ENCODE data around the gene ANKRD26. TPM values are rescaled to one million over a fixed set of nuclear protein-coding genes. Genes with fewer than 3 reads are reported as not detected.

Gene ANKRD26
- total RNA-seq, 4 donors from 2014 or later: 3.6 to 14.7 (median 8.4) TPM

- no peak for ATAC-seq
- DNase-seq: no peak
- intact Hi-C loops (cut with DNase I; ENCODE audit: low total_unique reads): no loop called here
- in situ Hi-C loops (cut with MboI; ENCODE audit: low sequenced_read_pairs in 4 of 4): no loop called here
- Histone ChIP-seq H3K9me3 (no peaks in the 10 kb centered on the region), H3K27ac (no peak overlapping the region), H3K36me3 (peaks cover 0 to 11% of the 10 kb centered on the region in 2 donors), H3K27me3 (no peaks in the 10 kb centered on the region), H3K4me1 (no peaks in the 10 kb centered on the region), H3K4me3 (no peak overlapping the region)
- TF ChIP-seq CTCF (IDR thresholded peaks at IDR 0.05 in 4 of 5, conservative IDR thresholded peaks at IDR 0.05 in 1 of 5) (no peak), POLR2A (IDR thresholded peaks at IDR 0.05) (no peak)
These were observed 137.5 kb downstream of the ANKRD26 start for GRCh38 chr10:26962835-26963234.

GRCh38 chr10:26960308-26960707, 140.0 kb downstream of the ANKRD26 start:
- Histone ChIP-seq H3K9me3 (no peaks in the 10 kb centered on the region), H3K27me3 (no peaks in the 10 kb centered on the region), H3K27ac (no peak overlapping the region), H3K4me1 (no peaks in the 10 kb centered on the region), H3K36me3 (no peaks in the 10 kb centered on the region), H3K4me3 (no peak overlapping the region)
- TF ChIP-seq CTCF (IDR thresholded peaks at IDR 0.05 in 4 of 5, conservative IDR thresholded peaks at IDR 0.05 in 1 of 5) (no peak), POLR2A (IDR thresholded peaks at IDR 0.05) (no peak)
- in situ Hi-C loops (cut with MboI; ENCODE audit: low sequenced_read_pairs in 4 of 4): no loop called here
- DNase-seq: no peak
- ATAC-seq: peak in 1 of 2 donors; percentile 75
- intact Hi-C loops (cut with DNase I; ENCODE audit: low total_unique reads): no loop called here

GRCh38 chr10:26959841-26960240, 140.5 kb downstream of the ANKRD26 start:
- DNase-seq (no peak), ATAC-seq (no peak)
- H3K9me3 ChIP-seq: no peaks in the 10 kb centered on the region
- in situ Hi-C loops (cut with MboI; ENCODE audit: low sequenced_read_pairs in 4 of 4) (no loop called here), intact Hi-C loops (cut with DNase I; ENCODE audit: low total_unique reads) (no loop called here)
- TF ChIP-seq POLR2A (IDR thresholded peaks at IDR 0.05) (no peak), CTCF (IDR thresholded peaks at IDR 0.05 in 4 of 5, conservative IDR thresholded peaks at IDR 0.05 in 1 of 5) (no peak)
- no peaks in the 10 kb centered on the region for H3K36me3 ChIP-seq
- H3K4me1 ChIP-seq: no peaks in the 10 kb centered on the region
- no peak overlapping the region for H3K27ac ChIP-seq
- no peaks in the 10 kb centered on the region for H3K27me3 ChIP-seq
- H3K4me3 ChIP-seq: no peak overlapping the region

Other genes starting within 250 kb of the ANKRD26 start
- 10 to 100 TPM; 20.9 to 32.6 (median 28.3) TPM for gene ABI1, start 239.5 kb downstream of the ANKRD26 start, total RNA-seq
- 100 to 1,000 TPM in 1 of 4 donors, 10 to 100 TPM in 3; 79.2 to 100 (median 88.7) TPM for gene YME1L1, start 53.9 kb upstream of the ANKRD26 start, total RNA-seq
- 1 to 10 TPM; 2.0 to 3.6 (median 2.9) TPM for gene MASTL, start 54.9 kb upstream of the ANKRD26 start, total RNA-seq
- 10 to 100 TPM; 24.0 to 37.4 (median 34.3) TPM for gene ACBD5, start 140.3 kb upstream of the ANKRD26 start, total RNA-seq